B cell (primary cell): ENCODE measurements around the gene FOXL1. TPM values are rescaled to one million over a fixed set of nuclear protein-coding genes. Genes with fewer than 3 reads are reported as not detected.

Experiments
- ATAC-seq: fragments of 200-7000 bp; cut with Tn5 transposase; one replicate; pipeline ENCODE4 v1.10.0; 2021; ENCODE audit warnings: low read depth, mild to moderate bottlenecking, moderate number of reproducible peaks, moderate library complexity
- CTCF ChIA-PET: fragments of 350-600 bp; sonication (Branson Sonifier 250); formaldehyde crosslinking; loops from one replicate; lab custom pipeline; 2021; ENCODE audit warnings: antibody characterized with exemption, inconsistent platforms; lab: Charles Lee
- POLR2A ChIA-PET: fragments of 350-600 bp; sonication (Branson Sonifier 250); formaldehyde crosslinking; loops from one replicate; lab custom pipeline; 2021; ENCODE audit warnings: antibody characterized with exemption; lab: Charles Lee
- DNase-seq: peaks from one replicate; pipeline ENCODE4 v3.0.0; 2013
- H2AFZ ChIP-seq: 2 replicates; pipeline ENCODE4 v1.6.1; 2012; ENCODE audit warnings: mild to moderate bottlenecking, low read depth, low read length; ENCODE audit not compliant: insufficient read depth, poor library complexity, severe bottlenecking
- H3K27ac ChIP-seq, 2 donors: 1 replicate in 1 of 2; 2 replicates in 1 of 2; pipeline ENCODE4 v1.5.1; 2012 to 2013; ENCODE audit warnings: low read length in 2 of 2, mild to moderate bottlenecking in 2 of 2, moderate library complexity in 1 of 2
- H3K27me3 ChIP-seq, 4 experiments: fragments of 200-600 bp in 1 of 4; sonication (generic) in 1 of 4; replicated peaks in 1 of 4; 1 replicate in 2 of 4; 2 replicates in 2 of 4; pipeline versions ENCODE4 v1.6.1 to v1.7.0; 2013 to 2016; ENCODE audit warnings: low read length in 3 of 4, mild to moderate bottlenecking in 2 of 4, mixed read lengths in 1 of 4, moderate library complexity in 1 of 4; ENCODE audit not compliant: insufficient read depth in 4 of 4, control insufficient read depth in 3 of 4; ENCODE audit errors: control extremely low read depth in 1 of 4
- H3K36me3 ChIP-seq, 2 experiments: replicated peaks in 1 of 2; 1 replicate in 1 of 2; 2 replicates in 1 of 2; pipeline versions ENCODE4 v1.6.1 to v1.7.1; 2013; ENCODE audit warnings: low read length in 1 of 2; ENCODE audit not compliant: insufficient read depth in 2 of 2, control insufficient read depth in 1 of 2; ENCODE audit errors: control extremely low read depth in 1 of 2, extremely low read depth in 1 of 2
- H3K4me1 ChIP-seq, 2 donors: fragments of 200-600 bp in 1 of 2; sonication (generic) in 1 of 2; 1 replicate in 1 of 2; 2 replicates in 1 of 2; pipeline versions ENCODE4 v1.5.1 to v1.6.1; 2013 to 2017; ENCODE audit warnings: low read length in 2 of 2; ENCODE audit not compliant: control insufficient read depth in 2 of 2, insufficient read depth in 2 of 2
- H3K4me2 ChIP-seq: replicated peaks from 2 replicates; pipeline ENCODE3; 2012; ENCODE audit warnings: mild to moderate bottlenecking, low read depth, low read length; ENCODE audit not compliant: poor library complexity, severe bottlenecking
- H3K4me3 ChIP-seq, 5 experiments: fragments of 200-600 bp in 1 of 5; sonication (generic) in 1 of 5; 1 replicate in 3 of 5; 2 replicates in 2 of 5; pipeline versions ENCODE4 v1.5.1 to v1.7.0; 2011 to 2016; ENCODE audit warnings: low read length in 4 of 5, mild to moderate bottlenecking in 4 of 5, low read depth in 2 of 5, control low read depth in 1 of 5, moderate library complexity in 1 of 5; ENCODE audit not compliant: insufficient read depth in 1 of 5; ENCODE audit errors: control extremely low read depth in 1 of 5, extremely low read depth in 1 of 5
- H3K79me2 ChIP-seq: fragments of 200-600 bp; sonication (generic); one replicate; pipeline ENCODE4 v1.6.0; 2016; ENCODE audit warnings: low read length; ENCODE audit not compliant: control insufficient read depth, insufficient read depth
- H3K9ac ChIP-seq: fragments of 200-600 bp; sonication (generic); 2 replicates; pipeline ENCODE4 v1.6.1; 2017; ENCODE audit warnings: mild to moderate bottlenecking, low read length, moderate library complexity
- H3K9me3 ChIP-seq, 3 donors: one replicate each; pipeline versions ENCODE4 v1.6.1 to v1.7.1; 2013; ENCODE audit warnings: low read length in 2 of 3; ENCODE audit not compliant: control insufficient read depth in 2 of 3, insufficient read depth in 1 of 3; ENCODE audit errors: control extremely low read depth in 1 of 3
- H4K20me1 ChIP-seq: 2 replicates; pipeline ENCODE4 v1.6.0; 2012; ENCODE audit warnings: mild to moderate bottlenecking, low read length; ENCODE audit not compliant: insufficient read depth, control insufficient read depth, poor library complexity, severe bottlenecking
- H3K27ac Mint-ChIP-seq: one replicate; pipeline ENCODE4 v1.8.0; 2021; ENCODE audit warnings: mixed read lengths
- H3K27me3 Mint-ChIP-seq: one replicate; pipeline ENCODE4 v1.8.0; 2021; ENCODE audit warnings: mixed read lengths
- H3K4me1 Mint-ChIP-seq: one replicate; pipeline ENCODE4 v1.8.0; 2021; ENCODE audit warnings: mixed read lengths
- H3K4me3 Mint-ChIP-seq: one replicate; pipeline ENCODE4 v1.8.0; 2021; ENCODE audit warnings: mixed read lengths
- H3K9me3 Mint-ChIP-seq: one replicate; pipeline ENCODE4 v1.8.0; 2022; ENCODE audit warnings: mixed read lengths; ENCODE audit not compliant: insufficient read depth
- CTCF ChIP-seq: fragments of 200-600 bp; IDR thresholded peaks from one replicate; pipeline ENCODE4 v1.8.0; 2022; ENCODE audit warnings: antibody characterized with exemption, mild to moderate bottlenecking
- EZH2 ChIP-seq: IDR thresholded peaks from 2 replicates; pipeline ENCODE4 v1.6.1; 2012; ENCODE audit warnings: borderline replicate concordance, low read depth, mild to moderate bottlenecking, moderate library complexity, low read length; ENCODE audit not compliant: insufficient read depth, poor library complexity, severe bottlenecking
- WGBS: methylation state at CpG from one replicate; pipeline ENCODE4 v1.1.5; 2013; ENCODE audit warnings: missing lambda C conversion rate; ENCODE audit not compliant: insufficient coverage; 5-methylcytosine and 5-hydroxymethylcytosine counted together
- intact Hi-C: fragments of 100-400 bp; cut with micrococcal nuclease; formaldehyde crosslinking; loops from one replicate; pipeline ENCODE4 v1.10.0; 2022
- polyA plus RNA-seq: library from polyadenylated mRNA; depleted of rRNA; stranded (reverse); fragments of >200 nt; gene quantifications from 2 replicates; pipeline ENCODE4 v1.2.3, GENCODE V29; 2012
- total RNA-seq, 2 donors: library from RNA; stranded (reverse); fragments of 120-200 nt in 1 of 2; gene quantifications; 1 replicate in 1 of 2; 2 replicates in 1 of 2; pipeline versions ENCODE4 v1.2.3 to v1.2.4, GENCODE V29; 2013 to 2022

Gene FOXL1
- total and polyA plus RNA-seq, 2 donors (not counting 1 experiment from before 2014, with no cell fraction given): not detected

GRCh38 chr16:86598607-86599565, 20.5 kb downstream of the FOXL1 start:
- ATAC-seq: no peak
- CTCF ChIA-PET: interaction anchor here (0.6 to 0.9 kb wide), 2 partner anchors 10 to 139 kb away, joined by 3 to 6 read pairs; no protein-coding TSS in a partner anchor
- Mint-ChIP-seq H3K27me3 (peaks cover 41% of the 10 kb centered on the region), H3K4me3 (no peak overlapping the region), H3K9me3 (no peaks in the 10 kb centered on the region), H3K4me1 (no peaks in the 10 kb centered on the region), H3K27ac (no peak overlapping the region)
- no peaks in the 10 kb centered on the region for H3K36me3 ChIP-seq
- H3K9me3 ChIP-seq: no peaks in the 10 kb centered on the region
- POLR2A ChIA-PET: no interaction called here
- no peak overlapping the region for H3K4me2 ChIP-seq
- H3K4me3 ChIP-seq: no peak overlapping the region
- no peaks in the 10 kb centered on the region for H4K20me1 ChIP-seq
- H2AFZ ChIP-seq: no peak overlapping the region
- no peak for DNase-seq
- H3K4me1 ChIP-seq: peaks cover 0 to under 1% of the 10 kb centered on the region in 2 donors
- H3K27me3 ChIP-seq: peaks cover 0 to 20% (median 0%) of the 10 kb centered on the region in 4 experiments
- intact Hi-C loops: no loop called here
- WGBS: 41% methylated on average over 9 of the region's 22 CpGs
- H3K79me2 ChIP-seq: no peaks in the 10 kb centered on the region
- no peak overlapping the region for H3K9ac ChIP-seq
- no peak overlapping the region for H3K27ac ChIP-seq
- no peak for TF ChIP-seq EZH2
- no peak for TF ChIP-seq CTCF

- 85% methylated on average over 2 of the region's 2 CpGs for WGBS
- Histone ChIP-seq H3K27ac (no peak overlapping the region), H3K27me3 (peaks cover 0 to 10% (median 0%) of the 10 kb centered on the region in 4 experiments), H3K4me3 (no peak overlapping the region), H3K4me2 (no peak overlapping the region), H2AFZ (no peak overlapping the region), H3K36me3 (no peaks in the 10 kb centered on the region), H3K9ac (no peak overlapping the region), H4K20me1 (no peaks in the 10 kb centered on the region), H3K9me3 (peaks cover 0 to 5% (median 0%) of the 10 kb centered on the region in 3 donors), H3K79me2 (no peaks in the 10 kb centered on the region), H3K4me1 (peaks cover 4 to 10% of the 10 kb centered on the region in 2 donors)
- TF ChIP-seq CTCF (no peak), EZH2 (no peak)
- DNase-seq: no peak
- no peaks in the 10 kb centered on the region for H3K9me3 Mint-ChIP-seq
- no peak overlapping the region for H3K27ac Mint-ChIP-seq
- H3K27me3 Mint-ChIP-seq: peaks cover 25% of the 10 kb centered on the region
- POLR2A ChIA-PET: no interaction called here
- no peak for ATAC-seq
- H3K4me3 Mint-ChIP-seq: no peak overlapping the region
- peaks cover 6% of the 10 kb centered on the region for H3K4me1 Mint-ChIP-seq
- intact Hi-C loops: no loop called here
- CTCF ChIA-PET: no interaction called here
Measured at GRCh38 chr16:86601356-86601755, 23.0 kb downstream of the FOXL1 start.
